HEK293T (cell line): ENCODE measurements around the gene PKP3.

Source experiments
- FOXM1 ChIP-seq: fragments of 450-650 bp; IDR thresholded peaks from 2 replicates; pipeline ENCODE4 v1.6.1; 2017; ENCODE audit warnings: mild to moderate bottlenecking, borderline replicate concordance
- TARDBP ChIP-seq: fragments of 450-650 bp; IDR thresholded peaks from 2 replicates; pipeline ENCODE4 v1.6.1; 2016
- ZNF384 ChIP-seq: fragments of 450-650 bp; IDR thresholded peaks from 2 replicates; pipeline ENCODE4 v1.6.1; 2016

DNA sequence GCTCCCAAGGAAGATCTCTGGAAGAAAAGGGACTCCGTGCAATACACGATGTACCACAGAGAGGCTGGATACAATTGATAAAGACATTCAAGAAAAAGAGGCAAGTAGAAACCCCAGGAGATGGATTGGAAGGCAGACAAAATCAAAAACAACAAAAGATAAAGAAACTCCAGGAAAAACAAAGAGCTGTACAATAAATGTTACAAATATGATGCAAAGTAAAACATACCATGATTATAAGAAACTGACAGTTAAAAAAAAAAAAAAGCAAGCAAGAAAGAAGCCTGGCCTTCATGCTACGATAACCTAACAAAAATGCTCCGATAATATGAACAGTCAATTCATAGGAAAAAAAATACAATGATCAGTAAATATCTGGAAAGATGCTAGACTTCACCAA lies 31.3 kb downstream of the PKP3 start:
- TF ChIP-seq ZNF384, result no peak
- TF ChIP-seq FOXM1, result no peak
- TF ChIP-seq TARDBP, result no peak
